ENCODE measurements around the gene MGAT2.

GRCh38 chr14:49612251-49612650 is 8.3 kb upstream of the MGAT2 start:
- TF ChIP-seq TCF7L2 (IDR thresholded peaks at IDR 0.05; ENCODE audit: borderline replicate concordance, extremely low read depth, insufficient read depth, insufficient read length) (no peak), POLR2A (IDR thresholded peaks at IDR 0.05; ENCODE audit: borderline replicate concordance, extremely low read depth, insufficient read depth, insufficient read length) (no peak), ELF1 (IDR thresholded peaks at IDR 0.05; ENCODE audit: borderline replicate concordance, low read depth) (no peak), EZH2 (IDR thresholded peaks at IDR 0.05) (no peak), SIN3A (IDR thresholded peaks at IDR 0.05; ENCODE audit: low read depth) (no peak)
- TF ChIP-seq, protein P1, sequence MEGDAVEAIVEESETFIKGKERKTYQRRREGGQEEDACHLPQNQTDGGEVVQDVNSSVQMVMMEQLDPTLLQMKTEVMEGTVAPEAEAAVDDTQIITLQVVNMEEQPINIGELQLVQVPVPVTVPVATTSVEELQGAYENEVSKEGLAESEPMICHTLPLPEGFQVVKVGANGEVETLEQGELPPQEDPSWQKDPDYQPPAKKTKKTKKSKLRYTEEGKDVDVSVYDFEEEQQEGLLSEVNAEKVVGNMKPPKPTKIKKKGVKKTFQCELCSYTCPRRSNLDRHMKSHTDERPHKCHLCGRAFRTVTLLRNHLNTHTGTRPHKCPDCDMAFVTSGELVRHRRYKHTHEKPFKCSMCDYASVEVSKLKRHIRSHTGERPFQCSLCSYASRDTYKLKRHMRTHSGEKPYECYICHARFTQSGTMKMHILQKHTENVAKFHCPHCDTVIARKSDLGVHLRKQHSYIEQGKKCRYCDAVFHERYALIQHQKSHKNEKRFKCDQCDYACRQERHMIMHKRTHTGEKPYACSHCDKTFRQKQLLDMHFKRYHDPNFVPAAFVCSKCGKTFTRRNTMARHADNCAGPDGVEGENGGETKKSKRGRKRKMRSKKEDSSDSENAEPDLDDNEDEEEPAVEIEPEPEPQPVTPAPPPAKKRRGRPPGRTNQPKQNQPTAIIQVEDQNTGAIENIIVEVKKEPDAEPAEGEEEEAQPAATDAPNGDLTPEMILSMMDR (IDR thresholded peaks at IDR 0.05 in 2 of 3, conservative IDR thresholded peaks at IDR 0.05 in 1 of 3; ENCODE audit: borderline replicate concordance in 1 of 3, insufficient read depth in 1 of 3, low read depth in 2 of 3, low read length in 2 of 3), result no peak
- TF ChIP-seq, protein P2, sequence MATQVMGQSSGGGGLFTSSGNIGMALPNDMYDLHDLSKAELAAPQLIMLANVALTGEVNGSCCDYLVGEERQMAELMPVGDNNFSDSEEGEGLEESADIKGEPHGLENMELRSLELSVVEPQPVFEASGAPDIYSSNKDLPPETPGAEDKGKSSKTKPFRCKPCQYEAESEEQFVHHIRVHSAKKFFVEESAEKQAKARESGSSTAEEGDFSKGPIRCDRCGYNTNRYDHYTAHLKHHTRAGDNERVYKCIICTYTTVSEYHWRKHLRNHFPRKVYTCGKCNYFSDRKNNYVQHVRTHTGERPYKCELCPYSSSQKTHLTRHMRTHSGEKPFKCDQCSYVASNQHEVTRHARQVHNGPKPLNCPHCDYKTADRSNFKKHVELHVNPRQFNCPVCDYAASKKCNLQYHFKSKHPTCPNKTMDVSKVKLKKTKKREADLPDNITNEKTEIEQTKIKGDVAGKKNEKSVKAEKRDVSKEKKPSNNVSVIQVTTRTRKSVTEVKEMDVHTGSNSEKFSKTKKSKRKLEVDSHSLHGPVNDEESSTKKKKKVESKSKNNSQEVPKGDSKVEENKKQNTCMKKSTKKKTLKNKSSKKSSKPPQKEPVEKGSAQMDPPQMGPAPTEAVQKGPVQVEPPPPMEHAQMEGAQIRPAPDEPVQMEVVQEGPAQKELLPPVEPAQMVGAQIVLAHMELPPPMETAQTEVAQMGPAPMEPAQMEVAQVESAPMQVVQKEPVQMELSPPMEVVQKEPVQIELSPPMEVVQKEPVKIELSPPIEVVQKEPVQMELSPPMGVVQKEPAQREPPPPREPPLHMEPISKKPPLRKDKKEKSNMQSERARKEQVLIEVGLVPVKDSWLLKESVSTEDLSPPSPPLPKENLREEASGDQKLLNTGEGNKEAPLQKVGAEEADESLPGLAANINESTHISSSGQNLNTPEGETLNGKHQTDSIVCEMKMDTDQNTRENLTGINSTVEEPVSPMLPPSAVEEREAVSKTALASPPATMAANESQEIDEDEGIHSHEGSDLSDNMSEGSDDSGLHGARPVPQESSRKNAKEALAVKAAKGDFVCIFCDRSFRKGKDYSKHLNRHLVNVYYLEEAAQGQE (IDR thresholded peaks at IDR 0.05; ENCODE audit: low read depth), result no peak
